ENCODE data around the gene OR4E2.
"Not testable (repeated sequence)": the region's sequence is repeated elsewhere in the genome, so short reads cannot be mapped to it uniquely, and the experiment has no call there.

- not testable (repeated sequence) for TF ChIP-seq POLR2AphosphoS5, CTCF (IDR thresholded peaks at IDR 0.05)
Observed at GRCh38 chr14:21697662-21698061, 44.0 kb downstream of the OR4E2 start.
